GM21447 (cell line): Measurements from ENCODE around the gene HPCA.

ENCODE experiments used
- ATAC-seq: cut with Tn5 transposase; IDR thresholded peaks from one replicate; pipeline ENCODE4 v1.9.1; 2021; ENCODE audit not compliant: unreplicated experiment

Gene HPCA

DNA sequence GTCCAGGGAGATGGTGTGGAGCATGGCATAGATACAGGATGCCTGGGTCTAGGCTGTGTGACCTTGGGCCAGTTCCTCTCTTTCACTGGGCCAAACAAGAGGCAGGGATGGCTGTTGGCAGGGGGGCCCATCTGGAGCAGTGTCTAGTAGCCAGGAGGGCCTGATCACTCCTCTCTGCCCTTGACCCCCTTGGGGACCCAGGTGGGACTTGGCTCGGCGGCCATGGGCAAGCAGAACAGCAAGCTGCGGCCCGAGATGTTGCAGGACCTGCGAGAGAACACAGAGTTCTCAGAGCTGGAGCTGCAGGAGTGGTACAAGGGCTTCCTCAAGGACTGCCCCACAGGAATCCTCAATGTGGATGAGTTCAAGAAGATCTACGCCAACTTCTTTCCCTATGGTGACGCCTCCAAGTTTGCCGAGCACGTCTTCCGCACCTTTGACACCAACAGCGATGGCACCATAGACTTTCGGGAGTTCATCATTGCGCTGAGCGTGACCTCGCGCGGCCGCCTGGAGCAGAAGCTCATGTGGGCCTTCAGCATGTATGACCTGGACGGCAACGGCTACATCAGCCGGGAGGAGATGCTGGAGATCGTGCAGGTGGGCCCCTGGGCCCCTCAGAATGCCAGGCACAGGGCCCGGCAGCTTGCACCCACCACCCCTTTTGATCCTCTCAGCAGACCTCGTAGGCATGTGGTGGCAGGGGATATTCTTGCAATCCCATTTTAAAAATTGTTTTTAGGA is 2.6 kb downstream of the HPCA start:
- ATAC-seq = no peak

DNA sequence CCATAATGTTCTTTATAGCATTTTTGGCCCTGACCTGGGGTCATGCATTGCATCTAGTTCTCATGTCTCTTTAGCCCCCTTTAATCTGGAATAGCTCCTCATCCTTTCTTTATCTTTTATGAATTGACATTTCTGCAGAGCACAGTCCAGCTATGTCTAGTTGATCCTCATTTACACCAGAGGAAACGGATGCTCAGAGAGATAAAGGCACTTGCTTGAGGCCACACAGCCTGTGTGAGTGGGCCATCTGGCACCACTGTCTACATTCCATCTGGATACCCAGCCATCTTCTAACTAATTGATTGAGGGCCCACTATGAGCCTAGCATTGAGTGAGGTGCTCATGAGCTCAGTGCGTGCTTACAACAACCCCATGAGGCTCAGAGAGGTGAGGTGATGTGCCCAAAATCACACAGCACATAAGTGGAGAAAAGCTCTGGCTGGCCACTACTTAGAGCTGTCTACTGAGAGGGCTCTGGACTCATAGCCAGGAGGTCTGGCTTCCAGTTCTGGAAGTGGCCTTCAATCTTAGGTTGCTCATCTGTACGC is 3.5 kb downstream of the HPCA start:
- ATAC-seq = no peak

DNA sequence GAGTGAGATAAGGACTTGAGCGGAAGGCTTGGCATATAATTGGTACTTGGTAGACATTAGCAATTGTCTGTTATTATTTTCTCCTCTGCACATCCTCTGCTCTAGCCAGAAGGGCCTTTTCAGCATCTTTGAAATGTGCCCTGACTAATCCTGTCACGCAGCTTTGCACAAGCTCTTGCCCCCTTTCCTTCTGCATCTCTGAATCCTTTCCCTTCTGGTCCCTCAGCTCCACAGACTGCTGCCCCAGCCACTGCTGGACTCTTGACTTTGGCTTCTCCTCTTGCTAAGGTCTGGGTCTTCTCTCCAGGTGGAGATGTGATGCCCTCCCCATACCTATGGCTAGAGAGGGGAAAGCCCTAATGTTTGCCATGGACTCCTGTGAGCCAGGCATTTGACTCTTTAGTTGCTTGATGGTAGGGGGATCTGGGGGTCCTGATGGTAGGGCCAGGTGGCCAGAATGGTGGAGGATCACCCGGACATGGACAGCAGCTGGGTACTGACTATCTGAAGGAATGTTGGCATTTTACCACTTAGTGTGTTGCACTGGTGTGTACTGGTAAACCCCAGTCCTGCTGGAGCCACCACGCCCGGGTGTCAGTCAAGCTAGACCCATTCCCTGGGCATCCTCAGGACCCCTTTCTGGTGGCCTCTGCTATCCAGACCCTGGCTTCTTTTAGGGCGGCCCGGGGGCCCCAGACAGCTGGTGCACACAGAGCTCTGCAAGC is 4.4 kb downstream of the HPCA start:
- no peak for ATAC-seq

GRCh38 chr1:32891241-32891570 is 4.9 kb downstream of the HPCA start:
- ATAC-seq = no peak

DNA sequence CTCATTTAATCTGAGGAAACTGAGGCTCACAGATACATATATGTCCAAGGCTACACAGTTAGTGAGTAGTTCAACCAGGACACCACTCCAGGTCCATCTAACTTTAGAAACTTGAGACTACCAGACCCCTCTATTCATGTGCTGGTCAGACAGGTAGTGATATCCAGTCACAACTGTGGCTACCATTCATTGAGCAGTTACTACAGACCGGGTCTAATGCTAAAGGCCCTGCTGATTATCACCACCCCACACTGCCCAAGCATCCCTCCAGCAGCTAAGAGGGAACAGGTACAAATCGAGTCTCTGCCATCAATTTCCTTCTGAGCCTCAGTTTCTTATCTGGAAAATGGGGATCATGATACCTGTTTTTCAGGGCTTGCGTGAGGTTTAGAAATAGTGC is 5.3 kb downstream of the HPCA start:
- no peak for ATAC-seq

DNA sequence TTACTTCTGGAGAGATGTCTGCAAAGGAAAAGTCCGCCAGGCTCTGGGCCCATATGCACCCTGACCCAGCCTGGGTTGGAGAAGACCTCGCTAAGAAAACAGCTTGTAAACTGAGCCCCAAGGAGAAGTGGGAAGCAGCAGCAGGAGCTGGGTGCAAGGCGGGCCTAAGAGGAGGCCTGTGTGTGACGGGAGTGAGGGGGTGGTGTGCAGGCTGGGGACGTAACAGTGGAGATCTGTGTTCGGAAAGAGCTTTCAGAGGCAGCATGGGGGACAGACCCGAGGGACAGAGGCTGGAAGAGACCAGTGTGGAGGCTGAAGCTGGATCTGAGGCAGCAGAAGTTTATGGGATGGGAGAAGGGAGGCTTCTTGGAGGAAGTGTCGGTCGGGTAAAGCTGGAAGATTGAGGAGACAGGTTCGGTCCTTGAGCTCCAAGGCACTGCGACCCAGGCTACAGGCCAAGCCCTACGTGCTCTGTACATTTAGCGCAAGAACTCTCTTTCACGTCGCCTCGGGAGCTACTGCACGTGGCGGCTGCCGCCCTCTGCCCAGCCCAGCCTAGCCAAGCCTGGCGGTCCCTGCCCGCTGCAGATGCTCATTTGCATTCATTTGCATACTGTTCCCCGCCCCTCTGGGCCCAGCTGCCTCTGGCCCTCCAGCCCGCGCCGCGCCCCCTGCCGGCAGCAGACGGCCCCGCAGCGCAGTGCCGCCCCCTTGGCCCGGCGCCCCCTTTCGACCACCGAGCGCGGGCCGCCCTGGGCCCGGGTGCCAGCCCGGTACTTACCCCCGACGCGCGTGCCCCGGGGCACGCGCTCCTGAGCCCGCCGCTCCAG is 6.3 kb downstream of the HPCA start:
- ATAC-seq = no peak

GRCh38 chr1:32893198-32894018 is 7.1 kb downstream of the HPCA start:
- ATAC-seq = no peak

GRCh38 chr1:32894019-32894600 is 7.8 kb downstream of the HPCA start:
- no peak for ATAC-seq

DNA sequence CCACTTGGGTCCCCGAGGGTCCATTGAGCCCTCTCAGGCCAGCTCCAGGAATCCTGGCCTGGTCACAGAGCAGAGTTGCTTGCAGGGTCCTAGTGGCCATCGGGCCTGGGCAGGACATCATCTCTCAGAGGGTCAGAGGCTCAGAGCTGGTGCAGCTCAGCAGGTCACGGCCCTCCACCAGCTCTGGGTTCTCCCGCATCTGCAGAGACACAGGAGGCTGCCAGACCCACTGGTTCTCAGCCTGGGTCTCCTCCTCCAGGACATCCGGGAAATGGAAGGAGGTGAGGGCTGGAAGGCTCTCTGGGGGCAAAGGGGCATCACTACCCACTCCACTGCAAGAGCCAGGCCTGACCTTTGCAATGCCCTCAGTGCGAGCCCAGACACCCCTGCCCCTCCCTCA is 8.4 kb downstream of the HPCA start:
- no peak for ATAC-seq

DNA sequence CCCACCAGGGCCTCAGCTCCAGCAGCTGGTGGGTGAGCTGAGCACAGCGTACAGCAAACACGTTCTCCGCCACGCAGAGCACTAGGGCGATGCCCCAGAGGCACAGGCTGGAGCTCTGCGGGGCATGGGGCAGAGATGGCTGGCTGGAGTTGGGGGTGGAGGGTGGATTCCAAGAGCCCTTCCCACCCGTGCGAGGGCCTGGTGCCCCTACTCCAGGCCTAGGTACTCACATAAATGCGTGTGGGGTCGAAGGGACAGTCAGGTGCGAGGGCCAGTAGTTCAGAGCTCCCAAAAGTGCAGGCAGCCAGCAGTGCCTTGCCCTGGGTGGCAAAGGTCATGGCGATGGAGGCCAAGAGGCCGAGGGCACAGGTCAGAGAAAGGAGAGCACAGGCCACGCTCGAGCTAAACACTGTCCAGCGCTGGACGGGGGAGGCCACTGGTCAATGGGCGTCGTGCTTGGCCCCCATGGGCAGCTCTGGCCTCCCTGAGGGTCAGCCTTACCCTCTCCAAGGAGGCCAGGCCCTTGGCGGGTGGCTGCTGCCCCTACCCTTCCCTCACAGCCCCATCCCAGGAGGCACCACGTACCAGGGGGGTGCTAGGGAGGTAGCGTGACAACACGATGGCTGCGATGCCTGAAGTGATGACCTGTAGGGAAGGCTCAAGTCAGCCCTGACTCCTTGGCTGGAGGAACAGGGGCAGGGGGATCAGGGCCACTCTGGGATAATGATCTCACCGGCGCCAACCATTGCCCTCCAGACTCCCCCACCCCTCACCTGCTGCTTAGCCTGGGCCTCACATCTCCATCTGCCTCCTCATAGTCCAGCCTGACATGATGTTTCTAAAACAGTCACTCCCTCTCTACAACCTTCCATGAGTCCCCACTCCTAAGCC is 9.3 kb downstream of the HPCA start:
- no peak for ATAC-seq

DNA sequence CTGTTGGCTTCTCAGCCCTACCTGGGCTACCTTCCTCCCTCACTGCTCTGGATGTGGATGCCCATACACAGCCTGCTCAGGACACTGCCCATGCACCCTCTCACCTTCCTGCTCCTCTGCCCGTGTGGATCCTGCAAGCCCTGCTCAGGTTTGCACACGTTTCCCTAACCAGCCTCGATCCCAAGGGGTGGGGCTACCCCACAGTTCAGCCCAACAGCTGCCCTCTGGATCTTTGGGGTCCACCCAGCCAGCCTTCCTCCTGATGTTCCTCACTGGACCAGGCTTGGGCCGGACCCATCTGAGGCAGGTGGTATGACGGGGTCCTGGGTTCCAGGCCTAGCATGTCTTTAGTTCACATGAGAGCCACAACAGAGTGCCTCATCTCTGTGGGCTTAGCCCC is 10.2 kb downstream of the HPCA start:
- ATAC-seq = no peak

DNA sequence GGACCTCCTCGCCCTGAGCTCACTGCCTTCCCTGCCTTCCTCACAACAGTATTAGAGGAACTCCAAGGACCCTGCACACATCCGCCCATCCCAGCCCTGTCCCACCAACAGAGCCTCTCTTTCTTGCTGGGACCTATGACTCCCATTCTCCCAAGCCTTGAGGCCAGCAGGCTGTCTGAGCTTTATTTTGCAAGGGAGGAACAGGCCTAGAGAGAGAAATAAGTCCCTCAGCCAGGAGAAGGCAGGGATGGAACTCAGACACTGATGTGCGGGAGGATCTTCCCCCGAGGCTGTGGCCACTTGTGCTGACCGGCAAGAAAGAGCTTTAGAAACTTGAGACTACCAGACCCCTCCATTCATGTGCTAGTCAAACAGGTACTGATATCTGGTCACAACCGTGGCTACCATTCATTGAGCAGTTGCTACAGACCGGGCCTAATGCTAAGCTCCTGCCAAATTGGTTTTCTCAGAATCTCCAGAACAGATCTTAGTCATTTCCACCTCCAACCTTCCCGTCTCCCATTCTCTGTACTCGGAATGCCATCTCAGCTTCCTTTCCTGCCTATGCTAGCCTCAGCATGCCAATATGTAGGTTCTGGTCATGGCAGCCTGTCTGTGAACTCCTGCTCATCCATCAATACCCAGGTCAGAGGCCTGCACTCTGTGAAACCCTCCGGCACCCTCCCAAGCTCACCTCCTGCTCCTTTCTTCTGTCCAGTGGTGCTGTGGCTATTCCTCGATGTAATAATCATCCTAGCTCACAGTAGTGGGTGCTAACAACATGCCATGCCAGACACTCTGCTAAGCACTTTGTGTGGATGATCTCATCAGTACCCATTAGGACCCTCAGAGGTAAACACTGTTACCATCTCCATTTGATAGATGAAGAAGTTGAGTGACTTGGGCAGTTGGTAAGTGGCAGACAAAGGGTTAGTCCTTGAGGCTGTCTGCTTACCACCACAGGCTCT is 11.1 kb downstream of the HPCA start:
- ATAC-seq = no peak

DNA sequence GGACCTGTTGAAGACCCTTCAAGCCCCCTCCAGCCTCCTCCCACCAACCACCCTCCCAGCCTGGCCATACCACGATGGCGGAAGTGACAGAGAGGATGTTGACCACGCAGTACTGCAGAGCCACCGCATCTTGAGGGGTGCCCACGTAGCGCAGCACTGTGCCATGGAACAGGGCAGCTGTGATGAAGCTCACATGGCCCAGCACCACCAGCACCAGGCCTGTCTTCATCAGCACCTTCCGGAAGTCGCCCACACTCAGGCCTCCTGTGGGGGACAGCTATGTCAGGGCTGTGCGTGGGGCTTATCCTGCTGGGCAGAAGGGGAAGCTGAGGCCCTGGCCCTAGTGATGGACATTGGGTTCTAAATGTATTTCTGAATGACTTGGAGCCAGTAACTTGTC is 11.8 kb downstream of the HPCA start:
- ATAC-seq = no peak

- ATAC-seq = no peak
Measured at GRCh38 chr1:32898958-32899357, 12.7 kb downstream of the HPCA start.

DNA sequence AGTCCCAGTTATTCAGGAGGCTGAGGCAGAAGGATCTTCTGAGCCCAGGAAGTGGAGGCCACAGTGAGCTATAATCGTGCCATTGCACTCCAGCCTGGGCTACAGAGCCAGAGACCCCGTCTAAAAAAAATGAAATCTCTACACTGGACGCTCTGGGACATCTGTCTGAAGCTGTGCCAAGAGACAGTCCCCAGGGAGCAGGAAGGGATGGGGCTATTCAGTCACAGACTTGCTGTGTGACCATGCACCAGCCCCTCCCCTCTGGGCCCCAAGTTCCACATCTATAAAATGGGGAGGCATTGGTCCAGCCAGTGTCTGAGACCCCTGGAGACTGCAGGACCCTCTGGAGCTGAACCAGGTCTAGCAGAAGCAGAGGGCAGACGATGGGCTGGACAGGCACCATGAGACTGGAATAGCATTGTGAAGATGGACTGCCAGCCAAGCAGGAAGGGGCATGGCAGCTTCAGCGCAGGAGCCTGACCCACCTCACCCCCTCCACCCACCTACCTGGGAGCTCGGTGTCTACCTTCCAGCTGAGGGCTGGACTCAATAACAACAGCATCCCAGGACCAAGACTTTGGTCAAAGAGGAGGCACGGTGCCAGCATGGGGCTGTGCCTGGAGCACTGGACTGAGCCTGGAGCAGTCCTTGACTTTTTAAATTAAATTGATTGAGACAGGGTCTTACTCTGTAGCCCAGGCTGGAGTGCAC is 13.4 kb downstream of the HPCA start:
- ATAC-seq = no peak

DNA sequence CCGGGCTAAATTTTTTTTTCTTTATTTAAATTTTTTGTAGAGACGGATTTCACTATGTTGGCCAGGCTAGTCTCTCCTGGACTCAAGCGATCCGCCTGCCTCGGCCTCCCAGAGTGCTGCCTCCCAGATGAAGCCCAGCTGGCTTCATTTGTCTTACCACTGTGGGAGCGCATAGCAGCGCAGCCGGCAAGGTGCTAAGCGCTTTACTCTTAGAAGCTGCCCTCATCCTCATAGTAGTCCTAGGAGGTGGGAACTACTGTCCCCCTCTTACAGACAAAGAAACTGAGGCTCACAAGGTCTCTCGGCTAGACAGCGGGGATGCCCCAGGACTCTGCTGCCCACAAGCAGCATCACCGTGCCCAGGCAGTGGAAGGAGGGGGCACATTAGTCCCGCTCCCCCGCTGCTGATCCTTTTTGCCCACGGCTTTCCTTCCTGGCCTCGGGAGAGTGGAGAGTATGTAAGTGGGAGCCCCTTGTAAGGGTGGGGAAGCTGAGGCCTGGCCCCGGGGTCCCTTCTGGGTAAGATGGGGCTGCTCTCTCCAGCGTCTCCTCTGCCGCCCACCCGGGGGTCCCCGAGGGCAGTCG is 14.2 kb downstream of the HPCA start:
- no peak for ATAC-seq
